Activated CD4-positive, alpha-beta T cell treated with anti-CD3 and anti-CD28 coated beads for 36 hours (primary cell): ENCODE measurements around the gene PPM1D. TPM values are rescaled to one million over a fixed set of nuclear protein-coding genes. Genes with fewer than 3 reads are reported as not detected.
"Not testable (repeated sequence)": the region's sequence is repeated elsewhere in the genome, so short reads cannot be mapped to it uniquely, and the experiment has no call there.

ENCODE experiments used
- ATAC-seq: fragments of 200-7000 bp; cut with Tn5 transposase; one replicate; pipeline ENCODE4 v1.10.0; 2021; ENCODE audit warnings: mild to moderate bottlenecking, moderate library complexity
- CTCF ChIA-PET: fragments of 350-600 bp; sonication (Branson Sonifier 250); formaldehyde crosslinking; loops from one replicate; lab custom pipeline; 2021; ENCODE audit warnings: antibody characterized with exemption; lab: Charles Lee
- POLR2A ChIA-PET: fragments of 350-600 bp; sonication (Branson Sonifier 250); formaldehyde crosslinking; loops from one replicate; lab custom pipeline; 2021; ENCODE audit warnings: antibody characterized with exemption, inconsistent platforms; lab: Charles Lee
- DNase-seq: peaks from one replicate; pipeline ENCODE4 v3.0.0-alpha.2; 2020
- H3K27ac Mint-ChIP-seq: one replicate; pipeline ENCODE4 v1.8.0; 2021; ENCODE audit warnings: mixed read lengths
- H3K27me3 Mint-ChIP-seq: one replicate; pipeline ENCODE4 v1.8.0; 2021; ENCODE audit warnings: mixed read lengths
- H3K36me3 Mint-ChIP-seq: one replicate; pipeline ENCODE4 v1.8.0; 2021; ENCODE audit warnings: low read depth, mixed read lengths
- H3K4me1 Mint-ChIP-seq: one replicate; pipeline ENCODE4 v1.8.0; 2021; ENCODE audit warnings: mixed read lengths
- H3K4me3 Mint-ChIP-seq: one replicate; pipeline ENCODE4 v1.8.0; 2021; ENCODE audit warnings: mild to moderate bottlenecking, moderate library complexity, mixed read lengths
- H3K9me3 Mint-ChIP-seq: one replicate; pipeline ENCODE4 v1.8.0; 2021; ENCODE audit warnings: low read depth, mixed read lengths
- intact Hi-C, 2 experiments: fragments of 100-400 bp; cut with DNase I in 1 of 2; cut with micrococcal nuclease in 1 of 2; formaldehyde crosslinking; loops; one replicate each; pipeline versions ENCODE4 v1.14.2 to v1.15.1; 2022 to 2024; cut with DNase I, micrococcal nuclease
- total RNA-seq, 2 experiments: library from RNA; stranded (reverse); gene quantifications; one replicate each; pipeline ENCODE4 v1.2.3, GENCODE V29; 2021

Gene PPM1D
- total RNA-seq, 2 experiments from 2014 or later, result 9.3 to 9.7 TPM

- ATAC-seq (no peak), DNase-seq (no peak)
- peaks cover 6% of the 10 kb centered on the region for H3K27me3 Mint-ChIP-seq
- H3K27ac Mint-ChIP-seq, result no peak overlapping the region
- ChIA-PET CTCF (interaction anchor here (0.6 to 1.4 kb wide), 4 partner anchors 17 to 302 kb away, joined by 3 to 4 read pairs (median 3); no protein-coding TSS in a partner anchor), POLR2A (no interaction called here)
- H3K36me3 Mint-ChIP-seq, result no peaks in the 10 kb centered on the region
- H3K9me3 Mint-ChIP-seq, result no peaks in the 10 kb centered on the region
- H3K4me1 Mint-ChIP-seq, result peaks cover 9% of the 10 kb centered on the region
- no peak overlapping the region for H3K4me3 Mint-ChIP-seq
- intact Hi-C loops, result no loop called here
Observed at GRCh38 chr17:60573236-60574051, 26.5 kb upstream of the PPM1D start.

- intact Hi-C loops, result loop anchor here in 1 of 2 experiments (2.0 kb wide), 1 partner anchor 61 kb away; no protein-coding TSS in a partner anchor
- Mint-ChIP-seq H3K27ac (peak overlapping the region; percentile 4), H3K27me3 (peaks cover 1% of the 10 kb centered on the region), H3K9me3 (no peaks in the 10 kb centered on the region), H3K4me3 (peak overlapping the region; percentile 50), H3K36me3 (no peaks in the 10 kb centered on the region), H3K4me1 (peaks cover 9% of the 10 kb centered on the region)
- ChIA-PET CTCF (interaction anchor here (1.2 to 2.6 kb wide), 6 partner anchors 8 to 76 kb away, joined by 4 to 8 read pairs (median 6); partner anchors contain the start of gene PPM1D), POLR2A (interaction anchor here (0.7 kb wide), 1 partner anchor 485 kb away, joined by 6 read pairs; no protein-coding TSS in a partner anchor)
- peak; percentile 25 for DNase-seq
- peak; percentile 61 for ATAC-seq
Observed at GRCh38 chr17:60577147-60577915, 22.7 kb upstream of the PPM1D start.

- POLR2A ChIA-PET, result no interaction called here
- ATAC-seq (no peak), DNase-seq (no peak)
- Mint-ChIP-seq H3K4me3 (no peak overlapping the region), H3K36me3 (no peaks in the 10 kb centered on the region), H3K27ac (no peak overlapping the region), H3K4me1 (peaks cover 9% of the 10 kb centered on the region), H3K27me3 (no peaks in the 10 kb centered on the region), H3K9me3 (no peaks in the 10 kb centered on the region)
- intact Hi-C loops, result no loop called here
- CTCF ChIA-PET, result interaction anchor here (2.0 kb wide), 1 partner anchor 9 kb away, joined by 9 read pairs; no protein-coding TSS in a partner anchor
Observed at GRCh38 chr17:60579090-60579489, 20.9 kb upstream of the PPM1D start.

- no peak for ATAC-seq
- ChIA-PET CTCF (interaction anchor here (0.9 to 2.0 kb wide), 2 partner anchors 10 to 274 kb away, joined by 3 to 9 read pairs; no protein-coding TSS in a partner anchor), POLR2A (no interaction called here)
- peaks cover 9% of the 10 kb centered on the region for H3K4me1 Mint-ChIP-seq
- no peak for DNase-seq
- intact Hi-C loops, result no loop called here
- H3K4me3 Mint-ChIP-seq, result no peak overlapping the region
- H3K27ac Mint-ChIP-seq, result no peak overlapping the region
- no peaks in the 10 kb centered on the region for H3K36me3 Mint-ChIP-seq
- no peaks in the 10 kb centered on the region for H3K27me3 Mint-ChIP-seq
- no peaks in the 10 kb centered on the region for H3K9me3 Mint-ChIP-seq
Observed at GRCh38 chr17:60579551-60579950, 20.4 kb upstream of the PPM1D start.

GRCh38 chr17:60583008-60583407 lies 17.0 kb upstream of the PPM1D start:
- ChIA-PET POLR2A (interaction anchor here (0.5 to 0.6 kb wide), 2 partner anchors 12 to 94 kb away, joined by 3 to 5 read pairs; no protein-coding TSS in a partner anchor), CTCF (interaction anchor here (0.5 to 1.5 kb wide), 2 partner anchors 13 to 29 kb away, joined by 4 to 6 read pairs; no protein-coding TSS in a partner anchor)
- Mint-ChIP-seq H3K27me3 (no peaks in the 10 kb centered on the region), H3K9me3 (no peaks in the 10 kb centered on the region), H3K36me3 (no peaks in the 10 kb centered on the region), H3K4me3 (no peak overlapping the region), H3K4me1 (no peaks in the 10 kb centered on the region), H3K27ac (no peak overlapping the region)
- ATAC-seq (no peak), DNase-seq (no peak)
- intact Hi-C loops, result no loop called here

- CTCF ChIA-PET, result interaction anchor here (1.1 kb wide), 2 partner anchors 9 to 140 kb away, joined by 3 read pairs; no protein-coding TSS in a partner anchor
- Mint-ChIP-seq H3K36me3 (no peaks in the 10 kb centered on the region), H3K9me3 (no peaks in the 10 kb centered on the region), H3K27me3 (no peaks in the 10 kb centered on the region), H3K4me3 (no peak overlapping the region), H3K4me1 (no peaks in the 10 kb centered on the region), H3K27ac (no peak overlapping the region)
- intact Hi-C loops, result no loop called here
- ATAC-seq (no peak), DNase-seq (no peak)
- POLR2A ChIA-PET, result no interaction called here
Observed at GRCh38 chr17:60585887-60586286, 14.1 kb upstream of the PPM1D start.

GRCh38 chr17:60586288-60586974 lies 13.6 kb upstream of the PPM1D start:
- Mint-ChIP-seq H3K36me3 (no peaks in the 10 kb centered on the region), H3K4me1 (no peaks in the 10 kb centered on the region), H3K27me3 (no peaks in the 10 kb centered on the region), H3K9me3 (no peaks in the 10 kb centered on the region), H3K27ac (no peak overlapping the region), H3K4me3 (no peak overlapping the region)
- intact Hi-C loops, result no loop called here
- POLR2A ChIA-PET, result no interaction called here
- ATAC-seq (no peak), DNase-seq (no peak)
- CTCF ChIA-PET, result interaction anchor here (1.1 kb wide), 2 partner anchors 9 to 141 kb away, joined by 3 read pairs; no protein-coding TSS in a partner anchor

- Mint-ChIP-seq H3K4me3 (no peak overlapping the region), H3K9me3 (no peaks in the 10 kb centered on the region), H3K27me3 (no peaks in the 10 kb centered on the region), H3K27ac (no peak overlapping the region), H3K36me3 (no peaks in the 10 kb centered on the region), H3K4me1 (no peaks in the 10 kb centered on the region)
- ChIA-PET POLR2A (interaction anchor here (1.4 kb wide), 1 partner anchor 10 kb away, joined by 3 read pairs; the partner anchor contains the start of gene PPM1D), CTCF (interaction anchor here (0.7 to 2.1 kb wide), 6 partner anchors 10 to 48 kb away, joined by 3 to 6 read pairs (median 4); partner anchors contain the start of gene PPM1D)
- DNase-seq, result no peak
- no peak for ATAC-seq
- intact Hi-C loops, result loop anchor here in 1 of 2 experiments (10.0 kb wide), 1 partner anchor 1255 kb away; the partner anchor contains the start of gene YPEL2
Observed at GRCh38 chr17:60590070-60590469, 9.9 kb upstream of the PPM1D start.

GRCh38 chr17:60592750-60593149 lies 7.2 kb upstream of the PPM1D start:
- H3K27me3 Mint-ChIP-seq, result no peaks in the 10 kb centered on the region
- CTCF ChIA-PET, result interaction anchor here (1.2 kb wide), 1 partner anchor 17 kb away, joined by 3 read pairs; no protein-coding TSS in a partner anchor
- H3K4me3 Mint-ChIP-seq, result no peak overlapping the region
- H3K36me3 Mint-ChIP-seq, result no peaks in the 10 kb centered on the region
- ATAC-seq, result no peak
- no peak for DNase-seq
- intact Hi-C loops, result loop anchor here in 1 of 2 experiments (10.0 kb wide), 1 partner anchor 1258 kb away; the partner anchor contains the start of gene YPEL2
- no peak overlapping the region for H3K27ac Mint-ChIP-seq
- no peaks in the 10 kb centered on the region for H3K4me1 Mint-ChIP-seq
- H3K9me3 Mint-ChIP-seq, result no peaks in the 10 kb centered on the region
- POLR2A ChIA-PET, result no interaction called here

- H3K9me3 Mint-ChIP-seq, H3K27ac Mint-ChIP-seq, H3K27me3 Mint-ChIP-seq, ATAC-seq, H3K4me1 Mint-ChIP-seq, H3K36me3 Mint-ChIP-seq, H3K4me3 Mint-ChIP-seq, POLR2A ChIA-PET, DNase-seq: not testable (repeated sequence)
- CTCF ChIA-PET, result interaction anchor here (0.6 to 1.2 kb wide), 2 partner anchors 18 to 23 kb away, joined by 3 read pairs; no protein-coding TSS in a partner anchor
- intact Hi-C loops, result loop anchor here in 1 of 2 experiments (10.0 kb wide), 1 partner anchor 1259 kb away; the partner anchor contains the start of gene YPEL2
Observed at GRCh38 chr17:60593441-60594036, 6.5 kb upstream of the PPM1D start.
